GM19238 (cell line): ENCODE results near the gene ANKRD34B.
A peak's percentile ranks its signal among the peaks of the same experiment; 100 is the strongest.
"Not testable (repeated sequence)": the region's sequence is repeated elsewhere in the genome, so short reads cannot be mapped to it uniquely, and the experiment has no call there.

ENCODE experiments used
- DNase-seq: peaks from one replicate; pipeline ENCODE4 v3.0.0; 2011; ENCODE audit warnings: low spot score; ENCODE audit not compliant: insufficient read length

The ANKRD34B gene

DNA sequence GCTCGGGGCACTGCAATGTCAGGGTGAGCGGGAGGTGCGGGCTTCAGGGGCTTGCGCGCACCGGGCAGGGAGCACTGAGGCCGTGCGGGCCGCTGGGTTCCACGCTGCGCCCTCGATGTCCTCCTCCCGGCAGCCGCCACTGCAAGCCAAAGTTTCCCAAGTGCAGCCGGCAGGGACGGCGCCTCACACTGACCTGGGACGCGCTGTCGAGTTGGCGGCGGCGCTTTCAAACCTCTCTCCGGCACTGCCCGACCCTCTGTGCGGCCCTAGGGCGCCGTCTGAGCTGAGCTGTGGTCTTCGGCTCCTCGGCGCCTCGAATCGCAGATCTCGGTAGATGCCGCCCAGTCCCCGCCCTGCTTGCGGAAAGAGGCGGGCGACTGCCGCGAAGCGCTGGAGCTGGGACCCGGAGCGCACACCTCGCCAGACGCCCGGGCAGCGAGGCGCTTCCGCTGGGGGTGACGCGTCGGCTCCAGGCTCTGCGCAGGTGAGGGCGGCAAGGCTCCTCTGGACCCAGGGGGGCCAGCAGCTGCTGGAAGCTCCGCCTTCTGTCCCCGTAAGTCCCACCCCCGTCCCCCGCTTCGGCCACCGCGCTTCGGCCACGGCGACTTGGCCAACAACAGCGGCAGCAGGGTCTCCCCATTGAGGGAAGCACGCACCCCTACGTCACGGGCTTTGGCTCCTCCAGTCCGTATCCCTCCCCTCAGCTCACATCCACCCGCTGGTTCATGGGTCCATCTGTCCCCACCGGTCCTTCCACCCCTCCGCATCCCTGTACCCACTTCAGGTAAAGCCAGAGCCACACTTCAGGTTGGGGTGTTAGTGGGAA is at the start of gene ANKRD34B:
Gene ANKRD34B, minus strand, starts transcription at position 320 of the 826 bp plus-strand sequence. CDS start 10,261 bp downstream, outside the sequence.
- peak; percentile 29 for DNase-seq

DNA sequence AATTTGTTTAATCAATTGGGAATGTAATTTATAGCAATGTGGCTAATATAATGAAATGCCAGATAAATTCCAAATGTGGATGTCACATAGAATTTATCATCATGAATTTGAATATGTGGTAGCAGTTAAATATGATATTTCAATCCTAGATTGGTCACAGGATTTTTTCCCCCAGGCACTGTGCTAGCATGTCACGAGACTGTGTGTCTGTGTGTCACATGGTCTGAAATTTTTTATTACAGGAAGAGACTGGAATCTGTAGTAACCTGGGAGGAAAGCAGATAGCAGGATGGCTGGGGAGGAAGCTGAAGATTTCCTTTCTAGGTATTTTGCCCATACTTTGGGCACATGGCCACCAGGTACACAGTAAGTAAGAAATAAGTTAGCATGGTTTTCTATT is 49.0 kb upstream of the ANKRD34B start:
- no peak for DNase-seq

DNA sequence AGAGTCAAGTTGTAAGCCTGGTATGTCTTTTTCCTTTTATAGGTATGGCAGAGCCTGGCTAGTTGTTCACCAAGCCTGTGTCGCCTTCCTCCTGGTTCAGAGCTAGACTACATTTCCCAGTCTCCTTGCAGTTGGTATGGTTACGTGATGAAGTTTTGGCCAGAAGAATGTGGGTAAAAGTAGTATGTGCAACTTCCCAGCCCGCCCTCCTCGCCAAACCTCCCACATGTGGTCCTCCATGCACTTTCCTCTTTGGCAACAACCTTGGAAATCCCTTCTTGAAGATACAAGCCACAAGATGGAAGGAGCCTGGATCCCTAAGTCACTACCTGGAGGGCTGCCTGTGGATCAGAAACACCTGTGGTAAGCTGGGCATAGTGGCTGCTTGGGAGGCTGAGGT is 48.4 kb upstream of the ANKRD34B start:
- DNase-seq: no peak

DNA sequence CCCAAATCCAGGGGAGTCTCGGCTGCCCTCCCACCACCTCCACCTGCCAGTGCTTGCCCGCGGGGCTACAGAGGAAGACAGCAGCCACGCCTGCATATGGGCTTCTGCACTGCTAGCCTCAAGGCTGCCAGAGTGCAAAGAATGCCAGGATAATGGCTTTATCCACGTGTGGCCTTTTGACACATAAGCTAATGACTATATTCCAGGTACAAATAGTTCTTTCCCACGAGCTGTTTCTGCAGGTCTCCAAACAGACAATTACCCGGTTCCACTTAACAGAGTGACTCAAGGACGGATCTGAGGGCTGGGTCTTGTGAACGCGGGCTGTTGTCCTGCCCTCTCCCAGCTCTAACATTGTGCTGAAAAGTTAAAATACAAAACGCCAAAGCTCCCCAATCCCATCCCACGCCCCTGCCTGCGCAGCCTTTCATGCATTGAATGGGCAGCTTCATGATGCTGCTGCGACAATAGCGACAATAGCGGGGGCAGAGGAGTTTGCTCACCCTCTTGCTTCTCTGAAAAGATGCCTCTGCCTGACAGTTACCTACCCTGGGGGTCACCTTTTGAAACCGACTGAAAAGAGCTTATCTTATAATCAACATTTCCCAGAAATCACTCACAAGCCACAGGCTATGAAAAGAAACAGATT is 45.3 kb upstream of the ANKRD34B start:
- DNase-seq: no peak

DNA sequence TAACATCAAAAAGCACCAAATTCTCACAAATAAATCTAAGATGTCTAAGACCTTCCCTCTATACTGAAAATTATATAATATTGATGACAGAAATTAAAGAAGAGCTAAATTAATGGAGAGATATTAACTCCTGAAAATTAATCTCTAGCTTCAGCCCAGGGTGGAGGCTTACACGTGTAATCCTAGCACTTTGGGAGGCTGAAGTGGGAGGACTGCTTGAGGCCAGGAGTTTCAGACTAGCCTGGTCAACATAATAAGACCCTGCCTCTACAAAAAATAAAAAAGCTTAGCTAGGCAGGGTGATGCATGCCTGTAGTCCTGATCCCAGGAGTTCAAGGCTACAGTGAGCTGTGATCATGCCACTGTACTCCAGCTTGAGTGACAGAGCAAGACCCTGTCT is 39.6 kb upstream of the ANKRD34B start:
- no peak for DNase-seq

DNA sequence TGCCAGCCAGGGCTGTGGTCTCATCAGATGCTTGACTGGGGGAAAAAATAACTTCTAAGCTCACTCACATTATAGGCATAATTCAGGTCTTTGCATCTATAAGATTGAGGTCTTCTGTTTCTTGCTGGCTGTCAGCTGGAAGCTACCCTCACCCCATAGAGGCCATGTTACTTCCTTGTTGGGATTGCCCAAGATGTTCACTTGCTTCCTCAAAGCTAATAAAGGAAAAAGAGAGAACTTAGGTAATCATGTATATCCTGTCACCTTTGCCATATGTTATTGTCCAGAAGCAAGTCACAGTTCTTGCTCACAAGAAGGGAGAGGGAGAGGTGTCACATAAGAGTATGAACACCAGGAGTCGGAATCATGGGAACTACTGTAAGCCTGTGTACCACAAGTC is 38.7 kb upstream of the ANKRD34B start:
- no peak for DNase-seq

DNA sequence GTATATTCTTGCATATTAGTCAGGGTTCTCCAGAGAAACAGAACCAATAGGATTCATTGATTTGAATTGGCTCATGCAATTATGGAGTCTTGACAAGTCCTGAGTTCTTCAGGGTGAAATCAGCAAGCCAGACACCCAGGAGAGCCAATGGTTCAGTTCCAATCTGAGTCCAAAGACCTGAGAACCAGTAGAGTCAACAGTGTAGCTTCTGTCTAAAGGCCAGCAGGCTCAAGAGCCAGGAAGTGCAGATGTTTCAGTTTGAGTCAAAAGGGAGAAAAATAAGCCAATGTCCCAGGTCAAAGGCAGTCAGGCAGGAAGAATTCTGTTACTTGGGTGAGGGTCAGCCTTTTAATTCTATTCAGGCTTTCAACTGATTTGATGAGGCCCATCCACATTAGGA is 37.8 kb upstream of the ANKRD34B start:
- peak; percentile 10 for DNase-seq

DNA sequence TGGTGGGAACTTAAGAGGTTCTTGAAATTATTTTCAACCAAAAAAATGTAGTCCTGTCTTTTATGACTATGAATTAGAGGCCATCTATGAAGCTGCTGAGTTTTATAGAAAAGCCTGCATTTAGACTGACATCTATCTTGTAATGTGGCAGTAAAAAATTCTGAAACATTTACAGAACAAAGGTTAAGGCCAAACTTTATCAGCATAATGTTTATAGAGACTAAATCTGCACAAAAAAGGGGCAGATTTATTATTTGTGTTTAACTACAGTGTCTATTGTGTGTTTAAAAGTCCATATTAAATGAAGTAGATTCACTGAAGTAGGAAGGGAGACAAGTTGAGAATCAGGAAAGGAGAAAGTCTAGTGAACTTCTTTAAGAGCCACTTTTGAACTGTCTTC is 37.3 kb upstream of the ANKRD34B start:
- DNase-seq: no peak

DNA sequence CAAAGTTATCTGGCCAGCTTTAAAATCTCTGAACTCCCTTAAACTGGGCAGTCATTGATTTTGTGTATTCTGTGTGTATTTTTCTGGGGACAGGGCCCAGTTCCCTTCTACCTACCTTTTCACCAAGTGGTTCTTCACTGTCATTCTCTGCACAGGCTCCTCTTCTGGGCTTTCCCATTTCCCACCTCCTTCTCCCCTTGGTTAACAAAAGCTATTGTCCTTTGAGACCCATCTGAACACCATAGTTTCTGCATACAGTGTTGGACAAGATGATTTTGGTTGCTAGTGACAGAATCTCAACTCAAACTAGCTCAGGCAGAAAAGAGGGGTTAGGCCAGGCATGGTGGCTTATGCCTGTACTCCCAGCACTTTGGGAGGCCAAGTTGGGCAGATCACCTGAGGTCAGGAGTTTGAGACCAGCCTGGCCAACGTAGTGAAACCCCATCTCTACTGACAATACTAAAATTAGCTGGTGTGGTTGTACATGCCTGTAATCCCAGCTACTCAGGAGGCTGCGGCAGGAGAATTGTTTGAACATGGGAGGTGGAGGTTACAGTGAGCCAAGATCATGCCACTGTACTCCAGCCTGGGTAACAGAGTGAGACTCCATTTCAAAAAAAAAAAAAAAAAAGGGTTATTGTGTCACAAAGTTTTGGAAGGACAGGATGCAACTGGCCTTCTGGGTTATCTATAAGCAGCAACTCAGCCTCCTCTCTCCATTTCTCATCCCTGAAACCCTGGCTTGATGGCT is 31.0 kb upstream of the ANKRD34B start:
- no peak for DNase-seq

DNA sequence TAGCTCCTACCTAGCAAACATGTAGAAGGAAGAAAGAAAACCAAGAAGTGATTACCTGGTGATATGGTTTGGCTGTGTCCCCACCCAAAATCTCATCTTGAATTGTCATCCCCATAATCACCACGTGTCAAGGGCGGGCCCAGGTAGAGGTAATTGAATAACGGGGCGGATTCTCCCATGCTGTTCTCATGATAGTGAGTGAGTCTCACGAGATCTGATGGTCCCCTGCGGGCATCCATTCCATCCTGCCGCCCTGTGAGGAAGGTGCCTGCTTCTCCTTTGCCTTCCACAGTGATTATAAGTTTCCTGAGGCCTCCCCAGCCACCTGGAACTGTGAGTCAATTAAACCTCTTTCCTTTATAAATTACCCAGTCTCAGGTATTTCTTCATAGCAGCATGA is 27.4 kb upstream of the ANKRD34B start:
- DNase-seq: no peak

DNA sequence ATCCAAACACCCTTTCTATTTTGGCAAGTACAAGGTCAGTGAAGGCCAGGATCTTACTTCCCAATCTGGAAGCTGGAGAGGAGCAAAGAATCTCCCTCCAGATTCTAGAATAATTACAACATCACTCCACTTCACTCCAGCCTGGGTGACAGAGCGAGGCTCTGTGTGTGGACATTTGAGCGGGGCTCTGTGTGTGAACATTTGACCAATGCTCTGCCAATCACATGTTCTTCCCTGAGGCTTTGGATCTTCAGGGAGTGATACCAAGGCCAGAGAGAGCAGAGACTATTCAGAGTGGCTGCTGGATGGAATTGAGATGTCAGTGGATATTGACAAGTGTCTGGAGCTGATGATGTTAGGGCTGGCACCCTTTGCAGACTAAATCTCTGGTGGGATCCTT is 24.7 kb upstream of the ANKRD34B start:
- no peak for DNase-seq

DNA sequence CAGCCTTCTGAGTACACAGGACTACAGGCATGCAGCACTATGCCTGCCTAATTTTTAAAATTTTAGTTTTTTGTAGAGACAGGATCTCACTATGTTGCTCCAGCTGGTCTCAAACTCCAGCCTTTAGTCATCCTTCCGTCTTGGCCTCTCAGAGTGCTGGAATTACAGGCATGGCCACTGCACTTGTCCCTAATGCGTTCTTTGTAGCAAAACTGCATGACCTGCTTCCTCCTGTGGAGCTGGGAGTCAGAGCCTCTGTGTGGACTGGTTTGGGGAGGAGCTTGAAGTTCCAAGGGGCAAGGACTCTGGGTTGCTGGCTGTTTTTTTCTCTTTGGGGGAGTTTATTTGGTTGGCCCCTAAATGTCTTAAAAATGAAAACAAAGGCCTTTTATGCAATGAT is 22.7 kb upstream of the ANKRD34B start:
- no peak for DNase-seq

DNA sequence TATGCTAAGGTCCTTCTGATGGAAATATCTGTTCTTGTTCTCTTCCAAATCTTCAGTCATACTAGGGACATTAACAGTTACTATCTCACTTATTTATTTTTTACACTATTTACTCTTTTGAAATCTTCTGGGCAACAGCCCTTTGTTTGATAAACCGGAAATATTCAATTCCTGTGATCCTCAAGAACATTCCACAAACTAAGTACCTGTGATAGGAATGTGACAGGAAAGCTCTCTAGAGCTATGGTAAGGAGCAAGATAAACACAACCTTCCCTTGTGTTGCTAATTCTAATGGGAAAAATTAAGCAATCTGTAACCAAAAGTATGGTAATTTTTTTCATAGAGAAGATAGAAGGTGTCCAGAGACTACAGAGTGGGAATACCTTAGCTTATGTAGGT is 22.0 kb upstream of the ANKRD34B start:
- no peak for DNase-seq

DNA sequence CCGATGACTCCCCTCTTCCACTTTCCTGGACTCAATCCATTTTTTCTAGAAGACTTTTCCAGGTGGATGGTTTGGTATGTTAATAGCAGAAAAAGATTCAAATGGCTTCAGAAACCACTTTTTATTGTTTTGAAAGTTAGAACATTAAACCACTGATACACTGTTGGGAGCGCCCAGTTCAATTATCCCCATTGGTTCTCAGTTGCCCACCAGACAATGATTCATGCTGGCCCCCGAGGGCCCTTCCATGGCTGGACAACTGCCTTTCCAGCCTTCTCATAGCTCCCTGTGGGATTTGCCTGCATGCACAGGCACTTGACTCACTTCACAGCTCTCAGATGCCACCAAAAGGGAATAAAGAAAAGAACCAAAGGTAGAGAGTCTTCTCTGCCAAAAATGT is 21.3 kb upstream of the ANKRD34B start:
- no peak for DNase-seq

DNA sequence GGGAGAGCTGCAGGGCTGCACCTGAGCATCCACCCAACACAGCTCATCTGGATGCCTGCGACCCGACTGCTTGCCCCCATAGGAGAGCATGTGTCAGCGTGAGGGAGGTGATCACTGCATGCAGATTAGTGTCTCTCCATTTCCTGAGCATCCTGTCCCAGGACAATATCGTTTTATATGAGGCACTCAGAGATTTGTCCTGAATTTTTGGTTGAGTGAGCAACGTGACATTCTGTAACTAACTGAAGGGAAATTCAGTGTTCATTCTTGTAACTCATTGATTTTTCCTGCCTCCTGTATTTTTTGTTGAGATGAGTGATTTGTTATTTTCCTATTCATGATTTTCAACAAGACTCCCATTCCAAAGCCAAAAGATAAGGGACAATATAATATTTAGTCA is 20.7 kb upstream of the ANKRD34B start:
- no peak for DNase-seq

DNA sequence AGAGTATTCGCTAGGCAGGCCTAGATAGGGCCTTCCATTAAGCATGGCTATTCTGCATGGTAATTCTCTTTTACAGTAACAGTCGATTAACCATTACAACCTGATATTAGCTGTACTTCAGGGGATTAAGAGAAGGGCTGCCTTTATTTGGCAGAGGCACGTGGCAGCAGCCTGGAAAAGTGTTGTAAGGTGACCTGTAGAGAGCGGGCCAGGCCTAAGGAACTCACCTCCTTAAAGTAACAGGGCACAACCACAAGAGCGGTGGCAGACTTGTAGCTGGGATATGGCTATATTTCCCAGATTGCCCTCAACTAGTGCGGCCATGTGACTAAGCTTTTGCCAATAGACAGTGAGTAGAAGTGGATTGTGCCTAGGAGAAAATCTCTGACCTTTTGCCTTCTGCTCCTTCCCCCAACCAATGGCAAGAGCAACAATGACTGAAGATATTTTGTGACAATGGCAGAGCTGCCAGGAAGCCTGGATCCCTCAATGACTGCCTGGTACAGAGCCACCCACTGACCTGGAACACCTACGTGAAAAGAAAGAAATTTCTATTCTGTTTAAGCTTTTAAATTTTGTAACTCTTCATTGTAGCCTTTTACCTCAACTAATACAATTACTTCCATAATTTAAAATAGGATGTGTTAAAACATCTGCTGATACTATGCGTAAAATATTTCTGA is 18.9 kb upstream of the ANKRD34B start:
- DNase-seq: no peak

DNA sequence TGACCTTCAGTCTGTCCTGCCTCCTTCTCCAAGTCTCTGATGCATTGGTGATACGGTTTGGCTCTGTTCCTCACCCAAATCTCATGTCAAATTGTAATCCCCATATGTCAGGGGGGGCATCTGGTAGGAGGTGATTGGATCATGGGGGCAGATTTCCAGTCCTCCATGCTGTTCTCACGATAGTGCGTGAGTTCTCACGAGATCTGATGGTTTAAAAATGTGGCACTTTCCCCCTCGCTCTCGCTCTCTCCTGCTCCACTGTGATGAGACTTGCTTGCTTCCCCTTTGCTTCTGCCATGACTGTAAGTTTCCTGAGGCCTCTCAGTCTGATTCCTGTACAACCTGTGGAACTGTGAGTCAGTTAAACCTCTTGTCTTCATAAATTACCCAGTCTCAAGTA is 14.7 kb upstream of the ANKRD34B start:
- no peak for DNase-seq

DNA sequence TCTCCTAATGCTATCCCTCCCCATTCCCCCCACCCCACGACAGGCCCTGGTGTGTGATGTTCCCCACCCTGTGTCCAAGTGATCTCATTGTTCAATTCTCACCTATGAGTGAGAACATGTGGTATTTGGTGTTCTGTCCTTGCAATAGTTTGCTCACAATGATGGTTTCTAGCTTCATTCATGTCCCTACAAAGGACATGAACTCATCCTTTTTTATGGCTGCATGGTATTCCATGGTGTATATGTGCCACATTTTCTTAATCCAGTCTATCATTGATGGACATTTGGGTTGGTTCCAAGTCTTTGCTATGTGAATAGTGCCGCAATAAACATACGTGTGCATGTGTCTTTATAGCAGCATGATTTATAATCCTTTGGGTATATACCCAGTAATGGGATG is 10.2 kb upstream of the ANKRD34B start:
- DNase-seq: not testable (repeated sequence)

DNA sequence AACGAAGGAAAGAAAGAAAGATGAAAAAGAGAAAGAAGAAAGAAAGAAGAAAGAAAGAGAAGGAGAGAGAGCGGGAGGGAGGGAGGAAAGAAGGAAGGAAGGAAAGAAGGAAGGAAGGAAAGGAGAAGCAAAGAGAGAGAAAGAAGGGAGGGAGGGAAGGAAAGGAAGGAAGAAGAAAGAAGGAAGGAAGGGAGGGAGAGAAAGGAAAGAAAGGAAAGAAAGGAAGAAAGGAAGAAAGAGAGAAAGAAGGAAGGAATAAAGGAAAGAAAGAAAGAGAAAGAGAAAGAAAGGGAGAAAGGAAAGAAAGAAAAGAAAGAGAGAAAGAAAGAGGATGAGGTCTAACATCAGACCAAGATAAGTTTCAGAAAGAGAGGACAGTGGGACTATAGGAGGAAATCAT is 9.0 kb upstream of the ANKRD34B start:
- DNase-seq: no peak

DNA sequence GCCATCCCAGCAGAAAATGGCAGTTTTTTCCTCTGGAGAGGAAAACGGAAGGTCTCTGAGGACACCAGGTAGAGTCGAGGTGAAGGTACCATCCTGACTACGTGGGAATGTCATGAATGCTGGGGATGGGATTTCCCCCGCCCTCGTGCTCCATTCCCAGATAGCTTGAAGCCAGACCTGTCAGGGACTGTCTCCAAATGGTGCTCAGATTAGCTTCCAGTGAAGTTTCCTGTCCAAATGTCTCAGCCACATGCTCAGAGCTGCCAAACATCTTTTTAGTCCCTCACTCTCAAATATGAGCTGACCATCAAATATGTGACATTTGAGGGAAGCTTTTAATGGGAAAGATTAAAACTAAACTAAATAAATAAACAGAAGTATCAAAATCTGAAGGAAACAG is 7.6 kb upstream of the ANKRD34B start:
- no peak for DNase-seq

DNA sequence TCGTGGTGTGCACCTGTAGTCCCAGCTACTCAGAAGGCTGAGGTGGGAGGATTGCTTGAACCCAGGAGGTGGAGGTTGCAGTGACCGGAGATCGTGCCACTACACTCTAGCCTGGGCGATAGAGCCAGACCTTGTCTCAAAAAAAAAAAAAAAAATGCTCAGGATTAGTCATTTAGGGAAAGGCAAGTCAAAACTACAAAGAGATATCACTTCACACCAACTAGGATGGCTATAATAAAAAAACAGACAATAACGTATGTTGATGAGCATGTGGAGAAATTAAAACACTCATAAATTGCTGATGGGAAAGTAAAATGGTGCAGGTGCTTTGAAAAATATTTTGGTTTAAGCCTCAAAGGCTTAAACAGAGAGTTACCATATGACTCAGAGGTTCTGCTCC is 6.3 kb upstream of the ANKRD34B start:
- DNase-seq: no peak

DNA sequence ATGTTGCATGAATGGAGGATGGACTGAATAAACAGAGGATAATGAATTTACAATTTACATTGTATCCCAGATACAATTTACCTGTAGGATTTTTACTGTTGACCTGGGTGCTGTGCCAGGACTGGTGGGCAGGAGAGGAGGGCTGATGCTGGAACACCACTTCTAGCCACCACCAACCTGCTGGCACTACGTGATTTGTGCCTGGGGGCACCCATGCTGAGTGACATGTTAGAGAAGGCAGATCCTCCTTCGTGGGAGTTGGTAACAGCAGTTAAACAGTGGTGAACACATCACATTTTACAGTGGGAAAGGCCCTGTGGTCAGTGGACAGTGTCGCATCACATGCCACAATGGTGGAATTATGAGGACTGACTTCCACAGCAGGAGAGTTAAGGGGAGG is 3.0 kb upstream of the ANKRD34B start:
- no peak for DNase-seq
